IMR-90 (cell line): ENCODE results near the gene NRCAM. TPM values are rescaled to one million over a fixed set of nuclear protein-coding genes. Genes with fewer than 3 reads are reported as not detected.

Experiments used
- ATAC-seq: fragments of 200-7000 bp; cut with Tn5 transposase; 2 replicates; pipeline ENCODE4 v1.9.1; 2020; ENCODE audit warnings: low read depth, mild to moderate bottlenecking, moderate library complexity
- BruUV-seq: library from RNA; stranded (reverse); fragments of 400-500 nt; replicated peaks from 2 replicates; lab custom pipeline; 2021; lab: Mats Ljungman, UMichigan
- CTCF ChIA-PET: fragments of 300-600 bp; formaldehyde crosslinking; extraction: SDS; loops from one replicate; lab custom pipeline; 2021; ENCODE audit warnings: antibody characterized with exemption; lab: Yijun Ruan, JAX
- POLR2A ChIA-PET: fragments of 300-600 bp; sonication (Branson Sonifier 250); formaldehyde crosslinking; loops from one replicate; lab custom pipeline; 2022; ENCODE audit warnings: antibody characterized with exemption; ENCODE audit not compliant: unreplicated experiment; lab: Charles Lee
- DNase-seq: peaks from one replicate; pipeline ENCODE4 v3.0.0; 2013
- H2AFZ ChIP-seq: replicated peaks from 2 replicates; pipeline ENCODE3; 2013; ENCODE audit warnings: low read length, mild to moderate bottlenecking; ENCODE audit not compliant: poor library complexity
- H2AK5ac ChIP-seq: 2 replicates; pipeline ENCODE4 v1.6.1; 2013; ENCODE audit warnings: low read depth, low read length, inconsistent platforms
- H2AK9ac ChIP-seq: replicated peaks from 2 replicates; pipeline ENCODE3; 2013; ENCODE audit warnings: mild to moderate bottlenecking, low read depth, low read length, moderate library complexity; ENCODE audit not compliant: poor library complexity
- H2BK120ac ChIP-seq: 2 replicates; pipeline ENCODE4 v1.6.1; 2013; ENCODE audit warnings: low read depth, low read length, inconsistent platforms
- H2BK15ac ChIP-seq: 3 replicates; pipeline ENCODE4 v1.6.1; 2013; ENCODE audit warnings: low read depth, low read length, inconsistent platforms
- H2BK20ac ChIP-seq: 2 replicates; pipeline ENCODE4 v1.6.1; 2013; ENCODE audit warnings: low read depth, mild to moderate bottlenecking, inconsistent platforms, low read length, moderate library complexity
- H2BK5ac ChIP-seq: 2 replicates; pipeline ENCODE4 v1.6.1; 2013; ENCODE audit warnings: mild to moderate bottlenecking, low read depth, low read length, inconsistent platforms; ENCODE audit not compliant: poor library complexity, severe bottlenecking
- H3K14ac ChIP-seq: replicated peaks from 2 replicates; pipeline ENCODE4 v1.6.1; 2013; ENCODE audit warnings: low read depth, low read length, inconsistent platforms
- H3K18ac ChIP-seq: 2 replicates; pipeline ENCODE4 v1.6.1; 2013; ENCODE audit warnings: low read depth, low read length, control low read depth
- H3K23ac ChIP-seq: 2 replicates; pipeline ENCODE4 v1.6.1; 2013; ENCODE audit warnings: low read depth, low read length, inconsistent platforms
- H3K27ac ChIP-seq: 2 replicates; pipeline ENCODE4 v1.5.1; 2013; ENCODE audit warnings: mild to moderate bottlenecking, control low read depth, low read length; ENCODE audit not compliant: insufficient read depth
- H3K27me3 ChIP-seq: 2 replicates; pipeline ENCODE4 v1.6.1; 2013; ENCODE audit warnings: low read length; ENCODE audit not compliant: control insufficient read depth, insufficient read depth
- H3K36me3 ChIP-seq: 2 replicates; pipeline ENCODE4 v1.6.1; 2013; ENCODE audit warnings: low read length, mixed read lengths; ENCODE audit not compliant: control insufficient read depth, insufficient read depth
- H3K4ac ChIP-seq: 2 replicates; pipeline ENCODE4 v1.6.1; 2013; ENCODE audit warnings: low read depth, low read length, inconsistent platforms
- H3K4me1 ChIP-seq: 2 replicates; pipeline ENCODE4 v1.6.1; 2013; ENCODE audit warnings: low read length, mixed read lengths; ENCODE audit not compliant: control insufficient read depth, insufficient read depth
- H3K4me2 ChIP-seq: 2 replicates; pipeline ENCODE4 v1.6.1; 2013; ENCODE audit warnings: low read depth, mild to moderate bottlenecking, control low read depth, low read length, moderate library complexity
- H3K4me3 ChIP-seq: 2 replicates; pipeline ENCODE4 v1.5.1; 2013; ENCODE audit warnings: low read depth, mild to moderate bottlenecking, control low read depth, low read length, moderate library complexity; ENCODE audit not compliant: insufficient read depth
- H3K56ac ChIP-seq: 2 replicates; pipeline ENCODE4 v1.6.1; 2013; ENCODE audit warnings: low read length, inconsistent platforms; ENCODE audit not compliant: insufficient read depth; ENCODE audit errors: extremely low read depth
- H3K79me1 ChIP-seq, 2 experiments: 2 replicates each; pipeline ENCODE4 v1.6.1; 2013; ENCODE audit warnings: low read length in 2 of 2, inconsistent platforms in 1 of 2, low read depth in 1 of 2
- H3K9ac ChIP-seq: 2 replicates; pipeline ENCODE4 v1.6.1; 2013; ENCODE audit warnings: low read depth, low read length, control low read depth
- H3K9me1 ChIP-seq: 2 replicates; pipeline ENCODE4 v1.6.1; 2013; ENCODE audit warnings: low read length, inconsistent platforms; ENCODE audit not compliant: insufficient read depth
- H3K9me3 ChIP-seq: 2 replicates; pipeline ENCODE4 v1.6.1; 2013; ENCODE audit warnings: low read length; ENCODE audit not compliant: control insufficient read depth, insufficient read depth
- H4K20me1 ChIP-seq: 2 replicates; pipeline ENCODE4 v1.6.1; 2013; ENCODE audit warnings: low read length, inconsistent platforms; ENCODE audit not compliant: insufficient read depth
- H4K5ac ChIP-seq: 2 replicates; pipeline ENCODE4 v1.6.1; 2013; ENCODE audit warnings: mild to moderate bottlenecking, low read depth, low read length, control low read depth
- H4K8ac ChIP-seq, 2 experiments: 2 replicates each; pipeline ENCODE4 v1.6.1; 2013; ENCODE audit warnings: low read depth in 2 of 2, low read length in 2 of 2, control low read depth in 1 of 2, inconsistent platforms in 1 of 2
- H4K91ac ChIP-seq: 2 replicates; pipeline ENCODE4 v1.6.1; 2013; ENCODE audit warnings: low read depth, low read length, inconsistent platforms; ENCODE audit not compliant: insufficient read depth
- BHLHE40 ChIP-seq: fragments of 150-350 bp; IDR thresholded peaks from 2 replicates; pipeline ENCODE4 v1.6.1; 2016; ENCODE audit warnings: mild to moderate bottlenecking, low read depth, low read length
- MAFK ChIP-seq: IDR thresholded peaks from 2 replicates; pipeline ENCODE4 v1.6.1; 2012; ENCODE audit warnings: low read depth, low read length, improper control_type of control experiment
- WGBS, 2 experiments: methylation state at CpG; one replicate each; pipeline versions ENCODE4 v1.1.5 to v1.1.7; 2013; ENCODE audit warnings: missing lambda C conversion rate in 2 of 2; ENCODE audit not compliant: insufficient read length in 1 of 2; ENCODE audit errors: extremely low coverage in 2 of 2; 5-methylcytosine and 5-hydroxymethylcytosine counted together
- dilution Hi-C: fragments of 300-500 bp; cut with HindIII; formaldehyde crosslinking; loops from one replicate; pipeline ENCODE4 v1.14.3; 2018; ENCODE audit warnings: low sequenced_read_pairs; ENCODE audit not compliant: unreplicated experiment
- in situ Hi-C: fragments of 300-500 bp; cut with MboI; formaldehyde crosslinking; loops from 3 replicates; pipeline ENCODE4 v1.14.3; 2019; ENCODE audit warnings: low sequenced_read_pairs, inconsistent platforms, mixed read lengths
- intact Hi-C: fragments of 100-400 bp; cut with micrococcal nuclease; formaldehyde crosslinking; loops from 2 replicates; pipeline ENCODE4 v1.10.0; 2022
- polyA plus RNA-seq, 3 experiments: library from polyadenylated mRNA; depleted of rRNA; stranded (reverse); fragments of >200 nt; gene quantifications; 2 replicates each; pipeline ENCODE4 v1.2.3, GENCODE V29; 2012; ENCODE audit warnings: low replicate concordance in 1 of 3
- total RNA-seq: library from RNA; depleted of rRNA; stranded (reverse); fragments of >200 nt; gene quantifications from 2 replicates; pipeline ENCODE4 v1.2.3, GENCODE V29; 2012

The NRCAM gene
- total and polyA plus RNA-seq, 2 of the 4 experiments (the other 2 are of a cell fraction): 0.46 to 1.1 TPM

GRCh38 chr7:108301387-108301786 lies 154.8 kb downstream of the NRCAM start:
- CTCF ChIA-PET: no interaction called here
- POLR2A ChIA-PET: no interaction called here
- Histone ChIP-seq H2BK5ac (no peak overlapping the region), H2BK20ac (no peak overlapping the region), H2AFZ (no peak overlapping the region), H3K9me1 (no peaks in the 10 kb centered on the region), H3K56ac (no peak overlapping the region), H3K36me3 (no peaks in the 10 kb centered on the region), H2AK5ac (no peak overlapping the region), H3K14ac (no peak overlapping the region), H3K9ac (no peak overlapping the region), H2BK15ac (no peak overlapping the region), H4K8ac (no peak overlapping the region), H3K4ac (no peak overlapping the region), H3K27ac (no peak overlapping the region), H3K23ac (no peak overlapping the region), H3K4me3 (no peak overlapping the region), H3K27me3 (peaks cover 2% of the 10 kb centered on the region), H3K79me1 (no peaks in the 10 kb centered on the region), H3K18ac (no peak overlapping the region), H3K4me2 (no peak overlapping the region), H3K9me3 (no peaks in the 10 kb centered on the region), H2BK120ac (no peak overlapping the region), H2AK9ac (no peak overlapping the region), H4K5ac (no peak overlapping the region), H3K4me1 (no peaks in the 10 kb centered on the region), H4K20me1 (no peaks in the 10 kb centered on the region), H4K91ac (no peak overlapping the region)
- in situ Hi-C loops: no loop called here
- BruUV-seq: no TSS peak
- no peak for DNase-seq
- intact Hi-C loops: no loop called here
- dilution Hi-C loops: no loop called here
- no peak for ATAC-seq
- TF ChIP-seq BHLHE40 (no peak), MAFK (0 out of 2 replicates have a peak, but pooled peaks have one; percentile 9)
- WGBS, 2 experiments: no CpG with 5 or more reads among the region's 2 CpGs
